D721Med (cell line): ENCODE data around the gene CD300A.
"Not testable (repeated sequence)": the region's sequence is repeated elsewhere in the genome, so short reads cannot be mapped to it uniquely, and the experiment has no call there.

ENCODE experiments used
- DNase-seq: peaks from one replicate; pipeline ENCODE4 v3.0.0; 2011; ENCODE audit warnings: low spot score; ENCODE audit not compliant: insufficient read length
- FAIRE-seq: peaks from 2 replicates; lab custom pipeline; 2011; peaks lifted over from hg19 to GRCh38; lab: Jason Lieb, UNC
- CTCF ChIP-seq: IDR thresholded peaks from 2 replicates; pipeline ENCODE4 v1.5.1; 2012; ENCODE audit warnings: mild to moderate bottlenecking, control low read depth; ENCODE audit not compliant: insufficient read depth; ENCODE audit errors: missing control alignments

Gene CD300A

GRCh38 chr17:74512624-74513091, 46.2 kb downstream of the CD300A start:
- FAIRE-seq (no peak), DNase-seq (no peak)
- no peak for TF ChIP-seq CTCF

- DNase-seq (no peak), FAIRE-seq (no peak)
- no peak for TF ChIP-seq CTCF
Observed at GRCh38 chr17:74513987-74514631, 47.7 kb downstream of the CD300A start.

DNA sequence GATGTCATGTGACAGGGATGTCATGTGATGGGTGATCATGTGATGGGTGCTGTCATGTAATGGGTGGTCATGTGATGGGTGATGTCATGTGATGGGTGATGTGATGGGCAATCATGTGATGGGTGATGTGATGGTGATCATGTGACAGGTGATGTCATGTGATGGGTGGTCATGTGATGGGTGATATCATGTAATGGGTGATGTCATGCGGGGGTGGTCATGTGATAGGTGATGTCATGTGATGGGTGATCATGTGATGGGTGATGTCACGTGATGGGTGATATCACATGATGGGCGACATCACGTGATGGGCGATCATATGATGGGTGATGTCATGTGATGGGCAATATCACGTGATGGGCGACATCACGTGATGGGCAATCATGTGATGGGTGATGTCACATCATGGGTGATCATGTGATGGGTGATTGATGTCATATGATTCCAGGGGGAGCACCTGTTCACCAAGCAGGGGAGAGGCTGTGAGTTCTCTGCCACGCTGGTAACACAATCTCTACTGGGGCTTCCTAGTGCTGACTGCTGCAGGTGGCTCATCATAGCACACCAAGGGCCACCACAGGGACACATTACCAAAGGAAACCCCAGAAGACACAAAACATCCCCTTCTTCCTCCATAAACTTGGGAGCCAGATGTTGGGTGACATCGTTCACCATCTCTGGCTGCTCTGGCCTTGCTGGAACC, 48.3 kb downstream of the CD300A start:
- DNase-seq = no peak
- TF ChIP-seq CTCF = no peak
- FAIRE-seq = no peak

GRCh38 chr17:74515941-74516340, 49.5 kb downstream of the CD300A start:
- no peak for TF ChIP-seq CTCF
- no peak for DNase-seq
- FAIRE-seq = no peak

GRCh38 chr17:74516561-74517328, 50.3 kb downstream of the CD300A start:
- no peak for FAIRE-seq
- TF ChIP-seq CTCF = no peak
- no peak for DNase-seq

DNA sequence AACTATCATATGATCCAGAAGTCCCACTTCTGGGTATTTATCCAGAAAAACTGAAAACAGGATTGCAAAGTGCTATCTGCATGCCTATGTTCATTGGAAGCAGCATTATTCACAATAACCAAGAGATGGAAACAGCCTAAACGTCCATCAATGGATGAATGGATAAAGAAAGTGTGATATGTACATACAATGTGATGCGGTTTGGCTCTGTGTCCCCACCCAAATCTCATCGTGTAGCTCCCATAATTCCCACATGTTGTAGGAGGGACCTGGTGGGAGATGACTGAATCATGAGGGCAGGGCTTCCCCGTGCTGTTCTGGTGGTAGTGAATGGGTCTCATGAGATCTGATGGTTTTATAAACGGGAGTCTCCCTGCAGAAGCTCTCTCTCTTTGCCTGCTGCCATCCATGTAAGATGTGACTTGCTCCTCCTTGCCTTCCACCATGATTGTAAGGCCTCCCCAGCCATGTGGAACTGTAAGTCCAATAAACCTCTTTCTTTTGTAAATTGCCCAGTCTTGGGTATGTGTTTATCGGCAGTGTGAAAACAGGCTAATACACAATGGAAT, 52.1 kb downstream of the CD300A start:
- not testable (repeated sequence) for FAIRE-seq, DNase-seq

GRCh38 chr17:74520016-74520434, 53.6 kb downstream of the CD300A start:
- DNase-seq (no peak), FAIRE-seq (no peak)
- no peak for TF ChIP-seq CTCF
